HepG2 (cell line): Measurements from ENCODE around the gene USP30.

Experiments used
- ESRRA ChIP-seq: sonication (generic); formaldehyde crosslinking; IDR thresholded peaks from 2 replicates; pipeline ENCODE4 v1.5.1; 2020; ENCODE audit warnings: mild to moderate bottlenecking, low read depth, missing genetic modification reagents
- FOXM1 ChIP-seq: sonication (generic); formaldehyde crosslinking; IDR thresholded peaks from 2 replicates; pipeline ENCODE4 v1.5.0; 2020; ENCODE audit warnings: missing genetic modification reagents
- HMG20A ChIP-seq: IDR thresholded peaks from 2 replicates; pipeline ENCODE4 v1.6.1; 2016; ENCODE audit warnings: borderline replicate concordance
- NFRKB ChIP-seq: fragments of 450-650 bp; IDR thresholded peaks from 2 replicates; pipeline ENCODE4 v1.6.1; 2017
- PHB2 ChIP-seq: fragments of 450-650 bp; IDR thresholded peaks from 2 replicates; pipeline ENCODE4 v1.6.1; 2018; ENCODE audit not compliant: partially characterized antibody
- SOX13 ChIP-seq, 3 experiments: fragments of 450-650 bp in 1 of 3; sonication (generic) in 1 of 3; formaldehyde crosslinking in 1 of 3; IDR thresholded peaks in 2 of 3; conservative IDR thresholded peaks in 1 of 3; 2 replicates each; pipeline versions ENCODE4 v1.5.0 to v1.6.1; 2016 to 2020; ENCODE audit warnings: antibody characterized with exemption in 1 of 3, mild to moderate bottlenecking in 1 of 3, missing compliant biosample characterization in 1 of 3, missing genetic modification reagents in 1 of 3, moderate library complexity in 1 of 3
- SRSF9 ChIP-seq: fragments of 200-400 bp; formaldehyde crosslinking; IDR thresholded peaks from 2 replicates; pipeline ENCODE4 v1.6.1; 2018; ENCODE audit warnings: borderline replicate concordance, mild to moderate bottlenecking, low read depth, low read length; ENCODE audit not compliant: insufficient read depth, poor library complexity, severe bottlenecking
- ZFP82 ChIP-seq: sonication (generic); formaldehyde crosslinking; IDR thresholded peaks from 2 replicates; pipeline ENCODE4 v1.5.1; 2020; ENCODE audit warnings: mild to moderate bottlenecking, missing genetic modification reagents, borderline replicate concordance
- TF ChIP-seq, protein P1 (sequence below): sonication (generic); formaldehyde crosslinking; IDR thresholded peaks from 2 replicates; pipeline ENCODE4 v1.5.0; 2020; ENCODE audit warnings: mild to moderate bottlenecking, missing genetic modification reagents, moderate library complexity

DNA sequence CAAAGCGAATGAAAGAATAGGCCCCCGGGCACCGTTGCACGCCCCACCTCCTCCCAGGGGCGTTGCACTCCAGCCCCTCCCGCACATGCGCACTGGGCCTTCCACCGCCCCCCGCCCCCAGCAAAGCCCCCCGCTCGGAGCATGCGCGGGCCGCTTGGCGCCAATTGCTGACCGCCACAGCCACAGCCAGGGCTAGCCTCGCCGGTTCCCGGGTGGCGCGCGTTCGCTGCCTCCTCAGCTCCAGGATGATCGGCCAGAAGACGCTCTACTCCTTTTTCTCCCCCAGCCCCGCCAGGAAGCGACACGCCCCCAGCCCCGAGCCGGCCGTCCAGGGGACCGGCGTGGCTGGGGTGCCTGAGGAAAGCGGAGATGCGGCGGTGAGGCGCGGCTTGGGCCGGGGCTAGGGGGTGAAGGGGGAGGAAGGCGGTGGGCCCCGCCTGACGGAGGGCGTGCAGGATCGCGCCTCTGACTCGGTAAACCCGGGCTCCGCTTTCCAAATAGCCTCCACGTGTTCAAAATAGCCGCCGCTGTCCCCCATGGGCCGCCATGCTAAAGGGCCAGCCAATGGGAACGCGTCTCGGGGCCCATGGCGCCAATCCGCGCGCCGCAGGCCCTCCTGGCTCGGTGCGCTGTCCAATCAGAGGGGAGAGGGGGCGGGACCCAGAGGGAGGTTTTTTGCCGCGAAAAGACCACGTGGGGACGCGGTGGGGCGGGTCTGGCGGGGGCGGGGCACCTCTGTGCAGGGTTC is 45.2 kb downstream of the USP30 start, which contains the start of gene UNG:
- TF ChIP-seq SOX13 (IDR thresholded peaks at IDR 0.05) (no peak), SOX13 (CRISPR knock-in tag; conservative IDR thresholded peaks at IDR 0.05 in 1 of 2, IDR thresholded peaks at IDR 0.05 in 1 of 2) (no peak), NFRKB (no peak), ZFP82 (CRISPR knock-in tag) (no peak), FOXM1 (no peak), SRSF9 (no peak), PHB2 (no peak), ESRRA (CRISPR knock-in tag) (no peak), HMG20A (CRISPR knock-in tag) (no peak)
- TF ChIP-seq, protein P1, sequence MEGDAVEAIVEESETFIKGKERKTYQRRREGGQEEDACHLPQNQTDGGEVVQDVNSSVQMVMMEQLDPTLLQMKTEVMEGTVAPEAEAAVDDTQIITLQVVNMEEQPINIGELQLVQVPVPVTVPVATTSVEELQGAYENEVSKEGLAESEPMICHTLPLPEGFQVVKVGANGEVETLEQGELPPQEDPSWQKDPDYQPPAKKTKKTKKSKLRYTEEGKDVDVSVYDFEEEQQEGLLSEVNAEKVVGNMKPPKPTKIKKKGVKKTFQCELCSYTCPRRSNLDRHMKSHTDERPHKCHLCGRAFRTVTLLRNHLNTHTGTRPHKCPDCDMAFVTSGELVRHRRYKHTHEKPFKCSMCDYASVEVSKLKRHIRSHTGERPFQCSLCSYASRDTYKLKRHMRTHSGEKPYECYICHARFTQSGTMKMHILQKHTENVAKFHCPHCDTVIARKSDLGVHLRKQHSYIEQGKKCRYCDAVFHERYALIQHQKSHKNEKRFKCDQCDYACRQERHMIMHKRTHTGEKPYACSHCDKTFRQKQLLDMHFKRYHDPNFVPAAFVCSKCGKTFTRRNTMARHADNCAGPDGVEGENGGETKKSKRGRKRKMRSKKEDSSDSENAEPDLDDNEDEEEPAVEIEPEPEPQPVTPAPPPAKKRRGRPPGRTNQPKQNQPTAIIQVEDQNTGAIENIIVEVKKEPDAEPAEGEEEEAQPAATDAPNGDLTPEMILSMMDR (CRISPR knock-in tag), result no peak
